HG03378 (cell line): ENCODE data around the gene DNAJC8.
A peak's percentile ranks its signal among the peaks of the same experiment; 100 is the strongest.

Experiments
- ATAC-seq: cut with Tn5 transposase; IDR thresholded peaks from one replicate; pipeline ENCODE4 v1.9.1; 2021; ENCODE audit warnings: mild to moderate bottlenecking, moderate library complexity; ENCODE audit not compliant: unreplicated experiment

DNAJC8 gene

GRCh38 chr1:28256197-28256827 is 23.5 kb upstream of the DNAJC8 start:
- ATAC-seq, result no peak

GRCh38 chr1:28249866-28250295 is 17.1 kb upstream of the DNAJC8 start:
- ATAC-seq, result no peak

GRCh38 chr1:28249013-28249865 is 16.4 kb upstream of the DNAJC8 start:
- ATAC-seq, result no peak

GRCh38 chr1:28248273-28249012 is 15.6 kb upstream of the DNAJC8 start:
- ATAC-seq, result peak; percentile 29

- no peak for ATAC-seq
Observed at GRCh38 chr1:28247612-28248272, 14.9 kb upstream of the DNAJC8 start.

GRCh38 chr1:28246427-28246832 is 13.6 kb upstream of the DNAJC8 start:
- no peak for ATAC-seq

GRCh38 chr1:28244549-28245251 is 11.9 kb upstream of the DNAJC8 start:
- ATAC-seq, result peak; percentile 25

- ATAC-seq, result no peak
Observed at GRCh38 chr1:28243685-28244311, 11.0 kb upstream of the DNAJC8 start.

GRCh38 chr1:28241638-28242241 is 8.9 kb upstream of the DNAJC8 start:
- ATAC-seq, result no peak

- no peak for ATAC-seq
Observed at GRCh38 chr1:28240024-28240423, 7.2 kb upstream of the DNAJC8 start.

GRCh38 chr1:28239004-28239403 is 6.2 kb upstream of the DNAJC8 start:
- no peak for ATAC-seq

GRCh38 chr1:28236656-28237322 is 4.0 kb upstream of the DNAJC8 start:
- no peak for ATAC-seq

GRCh38 chr1:28235755-28236655 is 3.2 kb upstream of the DNAJC8 start, which contains the start of gene ATP5IF1:
ATP5IF1 (plus strand) TSS chr1:28236124; CDS start chr1:28236184, 60 bp downstream.
- ATAC-seq, result peak; percentile 82

GRCh38 chr1:28233264-28233606 is 406 bp upstream of the DNAJC8 start:
- no peak for ATAC-seq

GRCh38 chr1:28229996-28230395 is 2.8 kb downstream of the DNAJC8 start:
- ATAC-seq, result no peak

- ATAC-seq, result no peak
Observed at GRCh38 chr1:28229089-28229488, 3.7 kb downstream of the DNAJC8 start.

- ATAC-seq, result no peak
Observed at GRCh38 chr1:28213315-28213714, 19.5 kb downstream of the DNAJC8 start.

GRCh38 chr1:28209700-28210099 is 23.1 kb downstream of the DNAJC8 start:
- no peak for ATAC-seq
